MCF 10A (cell line): ENCODE data around the gene TRAPPC2. TPM values are rescaled to one million over a fixed set of nuclear protein-coding genes. Genes with fewer than 3 reads are reported as not detected.

ENCODE experiments used
- BruUV-seq: library from RNA; stranded (reverse); fragments of 400-500 nt; replicated peaks from 2 replicates; lab custom pipeline; 2021; lab: Mats Ljungman, UMichigan
- CTCF ChIA-PET: fragments of 300-600 bp; sonication (Branson Sonifier 250); formaldehyde crosslinking; extraction: SDS; loops from one replicate; lab custom pipeline; 2021; ENCODE audit warnings: antibody characterized with exemption, inconsistent platforms; lab: Yijun Ruan, JAX
- POLR2A ChIA-PET: fragments of 300-600, 350-650 bp; sonication (Branson Sonifier 250); formaldehyde crosslinking; extraction: SDS; loops from one replicate; lab custom pipeline; 2020; ENCODE audit warnings: antibody characterized with exemption, inconsistent platforms; lab: Yijun Ruan, JAX
- DNase-seq: peaks from one replicate; pipeline ENCODE4 v3.0.0-alpha.2; 2018; ENCODE audit not compliant: unreplicated experiment
- H3K27ac Mint-ChIP-seq: one replicate; pipeline ENCODE4 v1.8.0; 2022; ENCODE audit warnings: mild to moderate bottlenecking, low read depth, mixed read lengths; ENCODE audit not compliant: unreplicated experiment
- H3K27me3 Mint-ChIP-seq: one replicate; pipeline ENCODE4 v1.8.0; 2022; ENCODE audit warnings: mixed read lengths; ENCODE audit not compliant: insufficient read depth, unreplicated experiment
- H3K36me3 Mint-ChIP-seq: one replicate; pipeline ENCODE4 v1.8.0; 2022; ENCODE audit warnings: mild to moderate bottlenecking, moderate library complexity, mixed read lengths; ENCODE audit not compliant: insufficient read depth, unreplicated experiment
- H3K4me1 Mint-ChIP-seq: one replicate; pipeline ENCODE4 v1.8.0; 2022; ENCODE audit warnings: mixed read lengths; ENCODE audit not compliant: insufficient read depth, unreplicated experiment
- H3K4me3 Mint-ChIP-seq: one replicate; pipeline ENCODE4 v1.8.0; 2022; ENCODE audit warnings: mild to moderate bottlenecking, moderate library complexity, mixed read lengths; ENCODE audit not compliant: unreplicated experiment
- H3K9me3 Mint-ChIP-seq: one replicate; pipeline ENCODE4 v1.8.0; 2022; ENCODE audit warnings: mixed read lengths; ENCODE audit not compliant: unreplicated experiment
- intact Hi-C: fragments of 100-400 bp; cut with micrococcal nuclease; formaldehyde crosslinking; loops from 2 replicates; pipeline ENCODE4 v1.14.1; 2022
- total RNA-seq: library from RNA; stranded (reverse); gene quantifications from 2 replicates; pipeline ENCODE4 v1.2.3, GENCODE V29; 2022
- TF ChIP-seq, protein P1 (sequence below): fragments of 200-600 bp; IDR thresholded peaks from one replicate; pipeline ENCODE4 v1.8.0; 2022; ENCODE audit warnings: antibody characterized with exemption, mild to moderate bottlenecking; ENCODE audit not compliant: unreplicated experiment

TRAPPC2 gene
- total RNA-seq, 1 experiment from 2014 or later: 21.7 TPM

DNA sequence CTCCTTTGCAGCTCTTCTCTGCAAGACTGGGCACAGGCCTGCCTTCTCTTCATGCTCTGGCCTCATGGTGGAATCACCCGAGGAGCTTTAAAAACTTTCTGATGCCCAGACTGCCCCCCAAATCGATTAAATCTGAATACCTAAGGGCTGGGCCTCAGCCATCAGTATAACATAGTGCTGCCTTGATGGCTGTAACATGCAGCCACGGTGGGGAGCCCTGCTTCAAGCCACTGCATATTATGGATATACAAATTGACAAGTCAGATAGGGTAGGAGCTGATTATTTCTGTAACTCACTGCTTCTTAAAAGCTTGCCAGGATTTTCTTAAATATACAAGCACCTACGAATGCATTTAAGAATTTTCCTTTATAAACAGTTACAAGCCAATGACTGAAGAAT is 42.0 kb upstream of the TRAPPC2 start:
- no peak for DNase-seq
- Mint-ChIP-seq H3K27ac (no peak overlapping the region), H3K9me3 (no peaks in the 10 kb centered on the region), H3K4me1 (no peaks in the 10 kb centered on the region), H3K27me3 (peaks cover under 1% of the 10 kb centered on the region), H3K36me3 (peaks cover 40% of the 10 kb centered on the region), H3K4me3 (no peak overlapping the region)
- TF ChIP-seq, protein P1, sequence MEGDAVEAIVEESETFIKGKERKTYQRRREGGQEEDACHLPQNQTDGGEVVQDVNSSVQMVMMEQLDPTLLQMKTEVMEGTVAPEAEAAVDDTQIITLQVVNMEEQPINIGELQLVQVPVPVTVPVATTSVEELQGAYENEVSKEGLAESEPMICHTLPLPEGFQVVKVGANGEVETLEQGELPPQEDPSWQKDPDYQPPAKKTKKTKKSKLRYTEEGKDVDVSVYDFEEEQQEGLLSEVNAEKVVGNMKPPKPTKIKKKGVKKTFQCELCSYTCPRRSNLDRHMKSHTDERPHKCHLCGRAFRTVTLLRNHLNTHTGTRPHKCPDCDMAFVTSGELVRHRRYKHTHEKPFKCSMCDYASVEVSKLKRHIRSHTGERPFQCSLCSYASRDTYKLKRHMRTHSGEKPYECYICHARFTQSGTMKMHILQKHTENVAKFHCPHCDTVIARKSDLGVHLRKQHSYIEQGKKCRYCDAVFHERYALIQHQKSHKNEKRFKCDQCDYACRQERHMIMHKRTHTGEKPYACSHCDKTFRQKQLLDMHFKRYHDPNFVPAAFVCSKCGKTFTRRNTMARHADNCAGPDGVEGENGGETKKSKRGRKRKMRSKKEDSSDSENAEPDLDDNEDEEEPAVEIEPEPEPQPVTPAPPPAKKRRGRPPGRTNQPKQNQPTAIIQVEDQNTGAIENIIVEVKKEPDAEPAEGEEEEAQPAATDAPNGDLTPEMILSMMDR: no peak
- POLR2A ChIA-PET: interaction anchor here (0.6 to 1.5 kb wide), 4 partner anchors 13 to 254 kb away, joined by 3 to 6 read pairs (median 3); no protein-coding TSS in a partner anchor
- CTCF ChIA-PET: interaction anchor here (0.6 to 2.5 kb wide), 9 partner anchors 9 to 252 kb away, joined by 3 to 11 read pairs (median 4); partner anchors contain the start of gene GEMIN8
- no TSS peak for BruUV-seq
- intact Hi-C loops: no loop called here

DNA sequence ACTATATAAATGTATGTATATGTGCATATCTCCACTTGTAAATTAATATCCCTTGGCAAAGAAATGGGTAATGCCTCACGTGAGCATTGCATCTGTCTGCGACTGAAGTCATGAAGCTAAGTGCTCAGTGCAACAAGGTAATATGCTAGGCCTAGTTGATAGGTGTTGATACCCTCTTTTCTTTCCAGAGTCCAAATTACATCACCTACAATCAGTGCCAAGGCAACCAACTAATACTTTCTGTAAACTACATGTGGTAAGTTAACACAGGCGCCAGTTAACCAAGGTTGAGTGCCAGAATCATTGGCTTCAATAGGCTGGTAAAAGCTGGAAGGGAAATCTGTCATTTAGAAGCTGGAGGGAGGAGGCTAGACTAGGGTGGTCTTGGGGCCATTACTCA is 41.4 kb upstream of the TRAPPC2 start:
- no peaks in the 10 kb centered on the region for H3K27me3 Mint-ChIP-seq
- ChIA-PET POLR2A (interaction anchor here (0.7 to 1.5 kb wide), 4 partner anchors 70 to 254 kb away, joined by 3 to 6 read pairs (median 3); no protein-coding TSS in a partner anchor), CTCF (interaction anchor here (0.6 to 2.5 kb wide), 14 partner anchors 9 to 1684 kb away, joined by 3 to 11 read pairs (median 3); partner anchors contain the start of gene GEMIN8)
- TF ChIP-seq, protein P1: no peak
- H3K27ac Mint-ChIP-seq: no peak overlapping the region
- H3K9me3 Mint-ChIP-seq: no peaks in the 10 kb centered on the region
- no peak overlapping the region for H3K4me3 Mint-ChIP-seq
- DNase-seq: no peak
- no TSS peak for BruUV-seq
- H3K4me1 Mint-ChIP-seq: no peaks in the 10 kb centered on the region
- intact Hi-C loops: no loop called here
- H3K36me3 Mint-ChIP-seq: peaks cover 42% of the 10 kb centered on the region

DNA sequence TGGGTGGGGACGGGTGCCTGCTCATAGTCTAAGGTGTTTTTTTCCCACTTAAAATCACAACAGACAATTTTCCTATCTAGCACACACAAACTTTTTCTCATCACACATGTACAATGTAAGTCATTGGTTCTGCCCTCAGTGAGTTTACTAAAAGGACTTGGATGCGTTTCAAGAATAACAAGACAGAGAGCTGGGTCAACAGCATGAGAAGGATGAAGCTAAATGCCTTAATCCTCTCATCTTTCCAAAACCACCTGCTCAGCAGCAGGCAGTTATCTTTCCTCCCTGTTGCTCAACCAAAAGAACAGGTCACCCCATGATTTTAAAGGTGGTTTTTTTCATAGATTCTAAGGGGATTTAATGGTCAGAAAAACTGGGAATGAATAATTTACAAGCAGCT is 40.3 kb upstream of the TRAPPC2 start:
- POLR2A ChIA-PET: interaction anchor here (0.8 to 1.4 kb wide), 2 partner anchors 14 to 71 kb away, joined by 3 to 4 read pairs; no protein-coding TSS in a partner anchor
- intact Hi-C loops: no loop called here
- no peak overlapping the region for H3K4me3 Mint-ChIP-seq
- TF ChIP-seq, protein P1: no peak
- H3K36me3 Mint-ChIP-seq: peaks cover 53% of the 10 kb centered on the region
- DNase-seq: peak; percentile 19
- H3K9me3 Mint-ChIP-seq: no peaks in the 10 kb centered on the region
- CTCF ChIA-PET: interaction anchor here (0.5 to 2.5 kb wide), 8 partner anchors 13 to 257 kb away, joined by 3 to 11 read pairs (median 4); partner anchors contain the start of gene GEMIN8
- BruUV-seq: no TSS peak
- no peak overlapping the region for H3K27ac Mint-ChIP-seq
- H3K27me3 Mint-ChIP-seq: no peaks in the 10 kb centered on the region
- no peaks in the 10 kb centered on the region for H3K4me1 Mint-ChIP-seq

DNA sequence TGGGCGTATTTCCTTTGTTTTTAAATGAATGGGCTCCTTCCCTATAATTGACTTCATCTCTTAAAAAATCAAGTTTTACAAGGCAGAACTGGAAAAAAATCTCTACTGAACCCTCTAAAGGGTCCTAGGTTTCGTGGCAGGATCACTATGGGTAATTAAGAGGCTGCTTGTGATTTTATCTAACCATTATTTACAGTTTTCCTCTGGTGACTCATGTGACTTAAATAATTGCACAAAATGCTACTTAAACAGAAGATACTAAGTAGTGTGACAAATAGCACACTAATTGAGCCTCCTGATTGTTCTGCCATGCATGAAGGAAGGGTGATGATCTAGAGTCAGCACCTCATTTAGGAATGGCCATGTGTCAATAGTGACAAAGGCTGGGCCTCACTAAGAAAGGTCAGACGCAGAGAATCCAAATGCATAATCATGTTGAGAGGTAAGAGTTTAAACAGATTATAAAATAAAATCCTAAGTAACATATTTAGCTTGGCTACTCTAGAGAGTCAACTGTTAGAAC is 35.7 kb upstream of the TRAPPC2 start:
- no TSS peak for BruUV-seq
- Mint-ChIP-seq H3K4me1 (no peaks in the 10 kb centered on the region), H3K27me3 (no peaks in the 10 kb centered on the region), H3K36me3 (peaks cover 87% of the 10 kb centered on the region), H3K4me3 (no peak overlapping the region), H3K9me3 (no peaks in the 10 kb centered on the region), H3K27ac (no peak overlapping the region)
- no peak for DNase-seq
- ChIA-PET POLR2A (interaction anchor here (1.0 to 1.2 kb wide), 2 partner anchors 34 to 260 kb away, joined by 3 read pairs; partner anchors contain the start of gene GEMIN8), CTCF (interaction anchor here (0.7 kb wide), 1 partner anchor 262 kb away, joined by 3 read pairs; no protein-coding TSS in a partner anchor)
- TF ChIP-seq, protein P1: no peak
- intact Hi-C loops: no loop called here
